ENCODE results near the gene GOLT1A. TPM values are rescaled to one million over a fixed set of nuclear protein-coding genes. Genes with fewer than 3 reads are reported as not detected.
A peak's percentile ranks its signal among the peaks of the same experiment; 100 is the strongest.

The GOLT1A gene
- total RNA-seq, 1 donor from 2014 or later = 7.0 TPM

- Mint-ChIP-seq H3K4me3 (peak within 1 kb of the TSS; percentile 80), H3K27me3 (peaks cover 9% of the 10 kb centered on the region), H3K36me3 (no peaks in the 10 kb centered on the region)
These were observed 62.1 kb downstream of the GOLT1A start, which contains the start of gene ETNK2 for GRCh38 chr1:204151552-204152309. TSS of gene ETNK2 (minus strand) at chr1:204152044. CDS start at chr1:204151852, 192 bp downstream.

DNA sequence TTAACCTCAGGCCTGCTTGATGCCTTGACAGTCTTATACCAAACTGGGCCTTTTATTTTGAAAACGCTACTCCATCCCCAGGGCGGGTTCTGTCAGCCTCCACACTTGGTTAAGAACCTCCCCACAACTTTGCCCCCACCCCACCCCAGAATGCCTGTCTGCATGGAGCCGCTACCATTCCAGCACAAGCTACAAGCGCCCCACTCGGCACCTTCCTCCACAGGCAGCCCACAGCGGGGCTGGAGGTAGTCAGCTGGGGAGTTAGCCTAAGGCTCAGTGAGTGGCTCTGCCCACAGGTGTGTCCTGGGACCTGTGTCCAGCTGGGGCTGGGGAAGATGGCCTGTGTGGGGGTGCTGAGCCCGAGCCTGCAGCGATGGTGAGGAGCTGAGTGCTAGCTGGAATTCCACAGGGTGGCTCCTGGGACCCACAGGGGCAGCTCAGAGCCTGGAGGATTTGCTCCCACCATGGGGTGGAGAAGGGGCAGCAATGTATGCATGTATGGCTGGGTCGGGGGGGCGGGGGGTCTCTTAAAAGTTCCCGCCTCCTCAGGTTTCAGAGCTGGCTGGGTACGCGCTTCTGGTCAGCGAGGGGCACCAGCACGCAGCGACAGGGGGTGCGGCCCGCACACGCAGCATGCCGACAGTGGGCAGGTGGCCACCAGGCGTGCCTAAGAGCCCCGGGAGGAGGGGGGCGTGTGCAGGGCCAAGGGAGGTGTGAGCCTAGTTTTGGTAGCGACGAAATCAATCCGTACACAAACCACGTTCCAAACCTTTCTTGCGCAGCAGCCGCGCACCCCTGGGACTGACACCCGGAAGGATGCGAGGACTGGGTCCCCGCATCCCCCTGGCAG lies 62.9 kb downstream of the GOLT1A start:
- TF ChIP-seq, protein P1, sequence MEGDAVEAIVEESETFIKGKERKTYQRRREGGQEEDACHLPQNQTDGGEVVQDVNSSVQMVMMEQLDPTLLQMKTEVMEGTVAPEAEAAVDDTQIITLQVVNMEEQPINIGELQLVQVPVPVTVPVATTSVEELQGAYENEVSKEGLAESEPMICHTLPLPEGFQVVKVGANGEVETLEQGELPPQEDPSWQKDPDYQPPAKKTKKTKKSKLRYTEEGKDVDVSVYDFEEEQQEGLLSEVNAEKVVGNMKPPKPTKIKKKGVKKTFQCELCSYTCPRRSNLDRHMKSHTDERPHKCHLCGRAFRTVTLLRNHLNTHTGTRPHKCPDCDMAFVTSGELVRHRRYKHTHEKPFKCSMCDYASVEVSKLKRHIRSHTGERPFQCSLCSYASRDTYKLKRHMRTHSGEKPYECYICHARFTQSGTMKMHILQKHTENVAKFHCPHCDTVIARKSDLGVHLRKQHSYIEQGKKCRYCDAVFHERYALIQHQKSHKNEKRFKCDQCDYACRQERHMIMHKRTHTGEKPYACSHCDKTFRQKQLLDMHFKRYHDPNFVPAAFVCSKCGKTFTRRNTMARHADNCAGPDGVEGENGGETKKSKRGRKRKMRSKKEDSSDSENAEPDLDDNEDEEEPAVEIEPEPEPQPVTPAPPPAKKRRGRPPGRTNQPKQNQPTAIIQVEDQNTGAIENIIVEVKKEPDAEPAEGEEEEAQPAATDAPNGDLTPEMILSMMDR (conservative IDR thresholded peaks at IDR 0.05) = no peak
- H3K4me1 Mint-ChIP-seq (ENCODE audit: unreplicated experiment) = peaks cover 6% of the 10 kb centered on the region
- peaks cover 4% of the 10 kb centered on the region for H3K27me3 Mint-ChIP-seq
- no peaks in the 10 kb centered on the region for H3K9me3 Mint-ChIP-seq
- DNase-seq (ENCODE audit: extremely low spot score, unreplicated experiment) = no peak
- no peaks in the 10 kb centered on the region for H3K36me3 Mint-ChIP-seq
- peak overlapping the region; percentile 80 for H3K4me3 Mint-ChIP-seq
- peak overlapping the region; percentile 39 for H3K27ac Mint-ChIP-seq

More at GRCh38 chr1:204151552-204152309, 62.1 kb downstream of the GOLT1A start, which contains the start of gene ETNK2:
- TF ChIP-seq, protein P1 (conservative IDR thresholded peaks at IDR 0.05) = no peak
- peak; percentile 81 for DNase-seq (ENCODE audit: extremely low spot score, unreplicated experiment)
- H3K27ac Mint-ChIP-seq = no peak within 1 kb of the TSS
- peaks cover 6% of the 10 kb centered on the region for H3K4me1 Mint-ChIP-seq (ENCODE audit: unreplicated experiment)
- no peaks in the 10 kb centered on the region for H3K9me3 Mint-ChIP-seq

- Mint-ChIP-seq H3K9me3 (no peaks in the 10 kb centered on the region), H3K27me3 (no peaks in the 10 kb centered on the region), H3K4me3 (peak overlapping the region; percentile 80), H3K36me3 (no peaks in the 10 kb centered on the region), H3K27ac (peak overlapping the region; percentile 39), H3K4me1 (ENCODE audit: unreplicated experiment) (peaks cover 6% of the 10 kb centered on the region)
- DNase-seq (ENCODE audit: extremely low spot score, unreplicated experiment) = no peak
- TF ChIP-seq, protein P1 (conservative IDR thresholded peaks at IDR 0.05) = no peak
These were observed 63.9 kb downstream of the GOLT1A start for GRCh38 chr1:204149635-204150565.

DNA sequence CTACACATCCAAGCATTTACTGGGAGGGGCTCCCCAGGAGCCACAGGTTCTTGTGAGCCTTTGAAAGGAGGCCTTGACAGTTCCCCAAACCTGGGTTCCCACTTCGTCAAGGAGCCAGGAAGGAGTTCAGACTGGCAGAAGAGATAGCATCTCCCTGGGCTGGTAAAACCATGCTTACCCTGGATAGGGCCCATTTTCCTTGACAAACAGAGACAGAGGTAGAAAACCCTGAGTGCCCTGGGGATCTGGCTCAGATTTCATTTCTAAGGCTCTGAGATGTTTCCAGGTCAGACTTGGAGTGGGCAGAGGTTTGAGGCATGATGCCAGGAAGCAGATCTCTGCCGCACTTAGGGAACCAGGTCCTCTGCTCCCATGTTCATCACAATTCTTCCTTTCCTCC lies 64.7 kb downstream of the GOLT1A start:
- Mint-ChIP-seq H3K9me3 (no peaks in the 10 kb centered on the region), H3K36me3 (peaks cover 6% of the 10 kb centered on the region), H3K27me3 (no peaks in the 10 kb centered on the region), H3K4me1 (ENCODE audit: unreplicated experiment) (peaks cover 6% of the 10 kb centered on the region), H3K27ac (no peak overlapping the region), H3K4me3 (peak overlapping the region; percentile 8)
- TF ChIP-seq, protein P1 (conservative IDR thresholded peaks at IDR 0.05) = no peak
- DNase-seq (ENCODE audit: extremely low spot score, unreplicated experiment) = no peak

Other genes with a start within 250 kb of the GOLT1A start
- 38.5 and 39.4 TPM in 2 replicates for gene SOX13, start 140.9 kb downstream of the GOLT1A start, total RNA-seq (ENCODE audit: low replicate concordance)
- gene ETNK2, start 61.9 kb downstream of the GOLT1A start, total RNA-seq (ENCODE audit: low replicate concordance) = 7.3 and 10.0 TPM in 2 replicates
- 0.69 and 1.2 TPM in 2 replicates for gene REN, start 47.7 kb downstream of the GOLT1A start, total RNA-seq (ENCODE audit: low replicate concordance)
- 0.48 and 0.55 TPM in 2 replicates for gene KISS1, start 17.5 kb downstream of the GOLT1A start, total RNA-seq (ENCODE audit: low replicate concordance)
- 37.8 and 63.1 TPM in 2 replicates for gene PLEKHA6, start 145.9 kb upstream of the GOLT1A start, total RNA-seq (ENCODE audit: low replicate concordance)
- gene PPP1R15B, start 197.8 kb upstream of the GOLT1A start, total RNA-seq (ENCODE audit: low replicate concordance) = 43.3 and 48.9 TPM in 2 replicates